Panc1 (cell line): Measurements from ENCODE around the gene ANKH. TPM values are rescaled to one million over a fixed set of nuclear protein-coding genes. Genes with fewer than 3 reads are reported as not detected.

ENCODE experiments used
- ATAC-seq: fragments of 200-7000 bp; cut with Tn5 transposase; 2 replicates; pipeline ENCODE4 v1.9.1; 2020; ENCODE audit warnings: mild to moderate bottlenecking, moderate library complexity
- BruUV-seq: library from RNA; stranded (reverse); fragments of 400-500 nt; replicated peaks from 2 replicates; lab custom pipeline; 2021; lab: Mats Ljungman, UMichigan
- CTCF ChIA-PET: fragments of 300-600 bp; sonication (Branson Sonifier 250); formaldehyde crosslinking; loops from one replicate; lab custom pipeline; 2022; ENCODE audit warnings: antibody characterized with exemption; lab: Charles Lee
- POLR2A ChIA-PET: fragments of 300-600 bp; sonication (Branson Sonifier 250); formaldehyde crosslinking; loops from one replicate; lab custom pipeline; 2022; ENCODE audit warnings: antibody characterized with exemption; lab: Charles Lee
- DNase-seq: peaks from one replicate; pipeline ENCODE4 v3.0.0-alpha.2; 2010; ENCODE audit warnings: low read depth, low spot score
- H3K27ac ChIP-seq: 2 replicates; pipeline ENCODE4 v1.5.1; 2011; ENCODE audit warnings: mild to moderate bottlenecking, low read length, inconsistent platforms
- H3K27me3 ChIP-seq: fragments of 200-500 bp; sonication (Bioruptor generic); 2 replicates; pipeline ENCODE4 v1.6.0; 2014; ENCODE audit warnings: low read length, inconsistent platforms; ENCODE audit not compliant: control insufficient read depth, insufficient read depth
- H3K36me3 ChIP-seq: fragments of 200-500 bp; sonication (Bioruptor generic); 2 replicates; pipeline ENCODE4 v1.5.1; 2014; ENCODE audit warnings: inconsistent platforms, mild to moderate bottlenecking, low read length, moderate library complexity; ENCODE audit not compliant: control insufficient read depth, insufficient read depth
- H3K4me1 ChIP-seq: 2 replicates; pipeline ENCODE4 v1.5.1; 2011; ENCODE audit warnings: inconsistent platforms, mild to moderate bottlenecking, low read length, moderate library complexity; ENCODE audit not compliant: control insufficient read depth, insufficient read depth
- H3K4me3 ChIP-seq, 2 experiments: 2 replicates each; pipeline ENCODE4 v1.5.1; 2011 to 2012; ENCODE audit warnings: low read depth in 2 of 2, low read length in 2 of 2, mild to moderate bottlenecking in 2 of 2, inconsistent platforms in 1 of 2, moderate library complexity in 1 of 2
- H3K9me3 ChIP-seq: fragments of 200-500 bp; sonication (Bioruptor generic); 2 replicates; pipeline ENCODE4 v1.5.1; 2014; ENCODE audit warnings: low read depth, mild to moderate bottlenecking, inconsistent platforms, low read length, moderate library complexity; ENCODE audit not compliant: control insufficient read depth, insufficient read depth
- POLR2AphosphoS5 ChIP-seq: IDR thresholded peaks from 2 replicates; pipeline ENCODE4 v1.6.1; 2012; ENCODE audit warnings: mild to moderate bottlenecking, low read depth, low read length, moderate library complexity
- SIN3A ChIP-seq: IDR thresholded peaks from 2 replicates; pipeline ENCODE4 v1.6.1; 2012; ENCODE audit warnings: low read depth, mild to moderate bottlenecking, low read length, moderate library complexity, borderline replicate concordance; ENCODE audit not compliant: insufficient read depth
- TCF7L2 ChIP-seq: IDR thresholded peaks from 2 replicates; pipeline ENCODE4 v1.6.1; 2011; ENCODE audit warnings: mild to moderate bottlenecking, low read depth, low read length, inconsistent platforms
- in situ Hi-C: cut with HindIII; loops from 2 replicates; pipeline ENCODE4 v1.10.0; 2016; ENCODE audit warnings: low sequenced_read_pairs, low pct_unique_long_range_greater_than_20kb
- intact Hi-C: fragments of 100-400 bp; cut with micrococcal nuclease; formaldehyde crosslinking; loops from one replicate; pipeline ENCODE4 v1.10.0; 2022; ENCODE audit not compliant: unreplicated experiment
- total RNA-seq: library from RNA; stranded (reverse); gene quantifications from one replicate; pipeline ENCODE4 v1.2.1, GENCODE V29; 2021; ENCODE audit not compliant: unreplicated experiment
- TF ChIP-seq, protein P1 (sequence below): fragments of 450-650 bp; IDR thresholded peaks from 2 replicates; pipeline ENCODE4 v1.5.1; 2017; ENCODE audit warnings: mild to moderate bottlenecking
- TF ChIP-seq, protein P2 (sequence below), 2 experiments: IDR thresholded peaks; 2 replicates each; pipeline ENCODE4 v1.6.1; 2011 to 2012; ENCODE audit warnings: low read depth in 2 of 2, control low read depth in 1 of 2, low read length in 1 of 2, mild to moderate bottlenecking in 1 of 2, moderate library complexity in 1 of 2; ENCODE audit not compliant: insufficient read depth in 1 of 2

The ANKH gene
- total RNA-seq, 1 experiment from 2014 or later, result 11.2 TPM

GRCh38 chr5:14775857-14776256 lies 95.7 kb downstream of the ANKH start:
- H3K4me1 ChIP-seq, result no peaks in the 10 kb centered on the region
- BruUV-seq, result no TSS peak
- H3K4me3 ChIP-seq, result no peak overlapping the region
- intact Hi-C loops, result no loop called here
- no peak for TF ChIP-seq SIN3A
- TF ChIP-seq, protein P1, sequence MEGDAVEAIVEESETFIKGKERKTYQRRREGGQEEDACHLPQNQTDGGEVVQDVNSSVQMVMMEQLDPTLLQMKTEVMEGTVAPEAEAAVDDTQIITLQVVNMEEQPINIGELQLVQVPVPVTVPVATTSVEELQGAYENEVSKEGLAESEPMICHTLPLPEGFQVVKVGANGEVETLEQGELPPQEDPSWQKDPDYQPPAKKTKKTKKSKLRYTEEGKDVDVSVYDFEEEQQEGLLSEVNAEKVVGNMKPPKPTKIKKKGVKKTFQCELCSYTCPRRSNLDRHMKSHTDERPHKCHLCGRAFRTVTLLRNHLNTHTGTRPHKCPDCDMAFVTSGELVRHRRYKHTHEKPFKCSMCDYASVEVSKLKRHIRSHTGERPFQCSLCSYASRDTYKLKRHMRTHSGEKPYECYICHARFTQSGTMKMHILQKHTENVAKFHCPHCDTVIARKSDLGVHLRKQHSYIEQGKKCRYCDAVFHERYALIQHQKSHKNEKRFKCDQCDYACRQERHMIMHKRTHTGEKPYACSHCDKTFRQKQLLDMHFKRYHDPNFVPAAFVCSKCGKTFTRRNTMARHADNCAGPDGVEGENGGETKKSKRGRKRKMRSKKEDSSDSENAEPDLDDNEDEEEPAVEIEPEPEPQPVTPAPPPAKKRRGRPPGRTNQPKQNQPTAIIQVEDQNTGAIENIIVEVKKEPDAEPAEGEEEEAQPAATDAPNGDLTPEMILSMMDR, result no peak
- TF ChIP-seq TCF7L2, result no peak
- TF ChIP-seq, protein P2, sequence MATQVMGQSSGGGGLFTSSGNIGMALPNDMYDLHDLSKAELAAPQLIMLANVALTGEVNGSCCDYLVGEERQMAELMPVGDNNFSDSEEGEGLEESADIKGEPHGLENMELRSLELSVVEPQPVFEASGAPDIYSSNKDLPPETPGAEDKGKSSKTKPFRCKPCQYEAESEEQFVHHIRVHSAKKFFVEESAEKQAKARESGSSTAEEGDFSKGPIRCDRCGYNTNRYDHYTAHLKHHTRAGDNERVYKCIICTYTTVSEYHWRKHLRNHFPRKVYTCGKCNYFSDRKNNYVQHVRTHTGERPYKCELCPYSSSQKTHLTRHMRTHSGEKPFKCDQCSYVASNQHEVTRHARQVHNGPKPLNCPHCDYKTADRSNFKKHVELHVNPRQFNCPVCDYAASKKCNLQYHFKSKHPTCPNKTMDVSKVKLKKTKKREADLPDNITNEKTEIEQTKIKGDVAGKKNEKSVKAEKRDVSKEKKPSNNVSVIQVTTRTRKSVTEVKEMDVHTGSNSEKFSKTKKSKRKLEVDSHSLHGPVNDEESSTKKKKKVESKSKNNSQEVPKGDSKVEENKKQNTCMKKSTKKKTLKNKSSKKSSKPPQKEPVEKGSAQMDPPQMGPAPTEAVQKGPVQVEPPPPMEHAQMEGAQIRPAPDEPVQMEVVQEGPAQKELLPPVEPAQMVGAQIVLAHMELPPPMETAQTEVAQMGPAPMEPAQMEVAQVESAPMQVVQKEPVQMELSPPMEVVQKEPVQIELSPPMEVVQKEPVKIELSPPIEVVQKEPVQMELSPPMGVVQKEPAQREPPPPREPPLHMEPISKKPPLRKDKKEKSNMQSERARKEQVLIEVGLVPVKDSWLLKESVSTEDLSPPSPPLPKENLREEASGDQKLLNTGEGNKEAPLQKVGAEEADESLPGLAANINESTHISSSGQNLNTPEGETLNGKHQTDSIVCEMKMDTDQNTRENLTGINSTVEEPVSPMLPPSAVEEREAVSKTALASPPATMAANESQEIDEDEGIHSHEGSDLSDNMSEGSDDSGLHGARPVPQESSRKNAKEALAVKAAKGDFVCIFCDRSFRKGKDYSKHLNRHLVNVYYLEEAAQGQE (IDR thresholded peaks at IDR 0.05; ENCODE audit: insufficient read depth in 1 of 2, low read depth in 2 of 2, low read length in 1 of 2), result no peak
- no peak for TF ChIP-seq POLR2AphosphoS5
- DNase-seq (no peak), ATAC-seq (no peak)
- CTCF ChIA-PET, result no interaction called here
- no peaks in the 10 kb centered on the region for H3K36me3 ChIP-seq
- no peak overlapping the region for H3K27ac ChIP-seq
- in situ Hi-C loops, result no loop called here
- POLR2A ChIA-PET, result no interaction called here
- no peaks in the 10 kb centered on the region for H3K9me3 ChIP-seq
- H3K27me3 ChIP-seq, result no peaks in the 10 kb centered on the region

GRCh38 chr5:14773588-14773987 lies 98.0 kb downstream of the ANKH start:
- no TSS peak for BruUV-seq
- Histone ChIP-seq H3K4me3 (no peak overlapping the region), H3K27ac (no peak overlapping the region), H3K9me3 (no peaks in the 10 kb centered on the region), H3K36me3 (no peaks in the 10 kb centered on the region), H3K27me3 (no peaks in the 10 kb centered on the region), H3K4me1 (no peaks in the 10 kb centered on the region)
- no peak for DNase-seq
- TF ChIP-seq, protein P1, result no peak
- TF ChIP-seq POLR2AphosphoS5, result no peak
- TF ChIP-seq, protein P2 (IDR thresholded peaks at IDR 0.05; ENCODE audit: insufficient read depth in 1 of 2, low read depth in 2 of 2, low read length in 1 of 2), result no peak
- TF ChIP-seq TCF7L2, result no peak
- no peak for TF ChIP-seq SIN3A
- intact Hi-C loops, result no loop called here
- in situ Hi-C loops, result no loop called here
- ATAC-seq, result no peak
- ChIA-PET POLR2A (no interaction called here), CTCF (no interaction called here)
